Ovary (tissue), 3 donors: Measurements from ENCODE around the gene PPP2R2C.

Experiments
- POLR2A ChIP-seq: fragments of 450-650 bp; IDR thresholded peaks from one replicate; pipeline ENCODE4 v1.6.1; 2017; ENCODE audit warnings: antibody characterized with exemption, mild to moderate bottlenecking, moderate library complexity
- TF ChIP-seq, protein P1 (sequence below), 3 donors: fragments of 450-650 bp in 2 of 3; fragments of 200-600 bp in 1 of 3; IDR thresholded peaks; one replicate each; pipeline versions ENCODE4 v1.5.1 to v1.8.0; 2016 to 2022; ENCODE audit warnings: antibody characterized with exemption in 3 of 3, mild to moderate bottlenecking in 1 of 3
- donor health status: DM: no; HTN: no; CAD: no.

DNA sequence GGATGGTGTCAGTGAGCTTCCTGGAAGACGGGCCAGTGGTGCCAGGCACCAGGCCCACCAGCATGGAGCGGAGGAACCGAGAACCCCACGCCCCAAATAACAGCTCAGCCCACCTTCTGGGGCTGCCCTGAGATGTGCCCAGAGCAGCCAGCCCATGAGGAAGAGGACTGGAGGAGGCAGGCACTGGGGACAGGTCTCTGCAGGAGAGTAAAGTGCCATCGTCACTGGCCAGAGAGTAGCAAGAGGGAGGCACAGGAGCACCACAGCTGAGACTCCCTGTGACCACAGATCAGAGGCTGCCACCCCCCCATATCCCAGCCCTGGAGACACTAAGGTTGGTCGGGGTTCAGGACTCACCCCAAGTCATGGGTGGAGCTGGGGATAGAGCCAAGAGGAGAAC is 63.0 kb downstream of the PPP2R2C start:
- TF ChIP-seq, protein P1, sequence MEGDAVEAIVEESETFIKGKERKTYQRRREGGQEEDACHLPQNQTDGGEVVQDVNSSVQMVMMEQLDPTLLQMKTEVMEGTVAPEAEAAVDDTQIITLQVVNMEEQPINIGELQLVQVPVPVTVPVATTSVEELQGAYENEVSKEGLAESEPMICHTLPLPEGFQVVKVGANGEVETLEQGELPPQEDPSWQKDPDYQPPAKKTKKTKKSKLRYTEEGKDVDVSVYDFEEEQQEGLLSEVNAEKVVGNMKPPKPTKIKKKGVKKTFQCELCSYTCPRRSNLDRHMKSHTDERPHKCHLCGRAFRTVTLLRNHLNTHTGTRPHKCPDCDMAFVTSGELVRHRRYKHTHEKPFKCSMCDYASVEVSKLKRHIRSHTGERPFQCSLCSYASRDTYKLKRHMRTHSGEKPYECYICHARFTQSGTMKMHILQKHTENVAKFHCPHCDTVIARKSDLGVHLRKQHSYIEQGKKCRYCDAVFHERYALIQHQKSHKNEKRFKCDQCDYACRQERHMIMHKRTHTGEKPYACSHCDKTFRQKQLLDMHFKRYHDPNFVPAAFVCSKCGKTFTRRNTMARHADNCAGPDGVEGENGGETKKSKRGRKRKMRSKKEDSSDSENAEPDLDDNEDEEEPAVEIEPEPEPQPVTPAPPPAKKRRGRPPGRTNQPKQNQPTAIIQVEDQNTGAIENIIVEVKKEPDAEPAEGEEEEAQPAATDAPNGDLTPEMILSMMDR (IDR thresholded peaks at IDR 0.05), result no peak
- no peak for TF ChIP-seq POLR2A
